Heart left ventricle (tissue), 13 donors: ENCODE data around the gene EDA.

Experiments used
- POLR2A ChIP-seq, 2 donors: fragments of 450-650 bp; IDR thresholded peaks; one replicate each; pipeline ENCODE4 v1.6.1; 2017; ENCODE audit warnings: antibody characterized with exemption in 2 of 2, mild to moderate bottlenecking in 2 of 2, moderate library complexity in 2 of 2
- TF ChIP-seq, protein P1 (sequence below), 12 donors: fragments of 200-600 bp; sonication (generic) in 4 of 12; IDR thresholded peaks; one replicate each; pipeline versions ENCODE4 v1.5.0 to v1.8.0; 2018 to 2022; ENCODE audit warnings: antibody characterized with exemption in 12 of 12, mild to moderate bottlenecking in 5 of 12
- donor health status: ischemic (EF 13 %, LVEDD 7.1; RV severe dilation, severe dysfunction).
- donor health status: DM: no; HTN: yes; CAD: no.
- donor health status: DM: no; HTN: no; CAD: no.
- donor health status: ischemic (EF 25% LVEDD 6.9; RV normal size, moderate dysfunction).
- donor health status: ischemic (EF 25% LVEDD 5.7; RV mildly dilated, moderate dysfunction).
- donor health status: ischemic (EF 35%, LVEDD 5.7; RV mildly dilated, moderate dysfunction).
- donor health status: nonischemic (EF 11% LVEDD 7.7; RV severe dilation, severe dysfunction).
- donor health status: DM: yes; HTN: yes; CAD: no.
- donor health status: PGD.
- donor health status: ischemic (EF 29% LVEDD 5.4; RV normal size, mild dysfunction).
- donor health status: nonischemic (EF 23%, LVEDD 6.1; RV moderate dilation, normal function).

DNA sequence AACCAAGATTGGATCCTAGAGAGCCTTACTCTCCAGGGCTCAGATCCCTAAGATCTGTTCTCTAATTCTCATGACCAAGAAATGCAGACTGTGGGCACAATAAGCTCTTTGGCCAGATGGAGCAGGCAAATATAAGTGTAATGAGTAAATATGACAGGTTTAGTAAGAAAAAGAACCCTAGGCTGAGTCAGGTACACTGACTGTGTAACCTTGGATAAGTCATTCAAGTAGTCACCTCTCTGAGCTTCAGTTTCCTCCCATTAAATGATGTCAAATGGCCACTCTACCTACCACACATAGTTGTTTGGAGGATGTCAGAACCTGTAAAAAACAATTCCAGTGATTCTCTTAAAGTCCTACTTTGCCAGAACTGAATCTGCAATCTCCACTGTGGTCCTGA is 8.3 kb upstream of the EDA start:
- TF ChIP-seq, protein P1, sequence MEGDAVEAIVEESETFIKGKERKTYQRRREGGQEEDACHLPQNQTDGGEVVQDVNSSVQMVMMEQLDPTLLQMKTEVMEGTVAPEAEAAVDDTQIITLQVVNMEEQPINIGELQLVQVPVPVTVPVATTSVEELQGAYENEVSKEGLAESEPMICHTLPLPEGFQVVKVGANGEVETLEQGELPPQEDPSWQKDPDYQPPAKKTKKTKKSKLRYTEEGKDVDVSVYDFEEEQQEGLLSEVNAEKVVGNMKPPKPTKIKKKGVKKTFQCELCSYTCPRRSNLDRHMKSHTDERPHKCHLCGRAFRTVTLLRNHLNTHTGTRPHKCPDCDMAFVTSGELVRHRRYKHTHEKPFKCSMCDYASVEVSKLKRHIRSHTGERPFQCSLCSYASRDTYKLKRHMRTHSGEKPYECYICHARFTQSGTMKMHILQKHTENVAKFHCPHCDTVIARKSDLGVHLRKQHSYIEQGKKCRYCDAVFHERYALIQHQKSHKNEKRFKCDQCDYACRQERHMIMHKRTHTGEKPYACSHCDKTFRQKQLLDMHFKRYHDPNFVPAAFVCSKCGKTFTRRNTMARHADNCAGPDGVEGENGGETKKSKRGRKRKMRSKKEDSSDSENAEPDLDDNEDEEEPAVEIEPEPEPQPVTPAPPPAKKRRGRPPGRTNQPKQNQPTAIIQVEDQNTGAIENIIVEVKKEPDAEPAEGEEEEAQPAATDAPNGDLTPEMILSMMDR (IDR thresholded peaks at IDR 0.05) = no peak
- TF ChIP-seq POLR2A (IDR thresholded peaks at IDR 0.05) = no peak
